ENCODE measurements around the gene HOXB8. TPM values are rescaled to one million over a fixed set of nuclear protein-coding genes. Genes with fewer than 3 reads are reported as not detected.

HOXB8 gene
- total RNA-seq, 4 donors from 2014 or later: 1.8 to 21.3 (median 8.9) TPM

DNA sequence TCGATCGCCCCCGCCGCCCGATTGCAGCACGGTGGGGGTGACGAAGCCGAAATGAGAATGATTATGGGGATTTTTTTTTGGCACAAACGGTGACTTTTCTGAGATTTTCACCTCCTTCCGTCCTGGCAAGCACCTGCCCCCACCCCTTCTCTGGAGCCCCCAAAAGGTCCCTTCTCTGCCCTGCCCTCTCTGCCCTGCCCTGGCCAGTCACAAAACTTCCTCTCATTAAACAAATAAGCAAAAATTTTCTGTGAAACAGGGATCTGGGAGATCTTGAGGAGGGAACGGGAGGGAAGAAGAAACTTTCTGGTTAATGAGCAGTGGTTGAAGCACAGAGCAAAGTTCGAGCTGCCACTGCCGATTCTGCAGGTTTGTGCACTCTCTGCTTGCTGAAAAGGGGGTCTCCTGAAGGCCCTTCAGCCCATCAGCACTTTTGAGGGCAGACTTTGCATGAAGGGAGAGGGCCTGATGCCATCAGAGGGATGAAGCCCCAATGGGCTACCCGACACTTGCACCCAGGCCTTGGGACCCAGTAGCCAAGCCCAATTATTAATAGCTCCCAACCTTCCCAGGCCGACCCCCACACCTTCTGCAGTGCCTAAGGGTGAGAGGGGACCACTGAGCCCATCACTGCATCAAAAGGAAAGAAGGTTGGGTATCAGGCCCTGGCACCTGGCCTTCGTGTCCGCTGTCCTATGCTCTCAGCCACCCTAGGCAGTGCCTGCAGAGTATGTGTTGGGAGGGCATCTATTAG is 1.0 kb upstream of the HOXB8 start:
- in situ Hi-C loops (cut with MboI; ENCODE audit: low pct_ligation_motif_present in 1 of 4, low pct_unique_long_range_greater_than_20kb in 1 of 4, low sequenced_read_pairs in 3 of 4): no loop called here
- intact Hi-C loops (cut with DNase I; ENCODE audit: low total_unique reads): loop anchor here (5.0 kb wide), 1 partner anchor 279 kb away; no protein-coding TSS in a partner anchor
- Histone ChIP-seq H3K4me3 (no peak overlapping the region), H3K9me3 (no peaks in the 10 kb centered on the region), H3K27ac (peak overlapping the region in 2 of 4 donors; percentile 26 to 91), H3K4me1 (peaks cover 0 to 85% (median 63%) of the 10 kb centered on the region in 4 donors), H3K36me3 (no peaks in the 10 kb centered on the region), H3K27me3 (peaks cover 100% of the 10 kb centered on the region)
- TF ChIP-seq CTCF (IDR thresholded peaks at IDR 0.05) (no peak), POLR2AphosphoS5 (IDR thresholded peaks at IDR 0.05) (no peak), EP300 (IDR thresholded peaks at IDR 0.05; ENCODE audit: low read depth) (no peak), POLR2A (IDR thresholded peaks at IDR 0.05) (no peak)
- 6 to 31% methylated on average over 3 to 16 of the region's 17 CpGs for WGBS, 2 donors (ENCODE audit: low coverage in 1 of 2)
- no peak for DNase-seq

DNA sequence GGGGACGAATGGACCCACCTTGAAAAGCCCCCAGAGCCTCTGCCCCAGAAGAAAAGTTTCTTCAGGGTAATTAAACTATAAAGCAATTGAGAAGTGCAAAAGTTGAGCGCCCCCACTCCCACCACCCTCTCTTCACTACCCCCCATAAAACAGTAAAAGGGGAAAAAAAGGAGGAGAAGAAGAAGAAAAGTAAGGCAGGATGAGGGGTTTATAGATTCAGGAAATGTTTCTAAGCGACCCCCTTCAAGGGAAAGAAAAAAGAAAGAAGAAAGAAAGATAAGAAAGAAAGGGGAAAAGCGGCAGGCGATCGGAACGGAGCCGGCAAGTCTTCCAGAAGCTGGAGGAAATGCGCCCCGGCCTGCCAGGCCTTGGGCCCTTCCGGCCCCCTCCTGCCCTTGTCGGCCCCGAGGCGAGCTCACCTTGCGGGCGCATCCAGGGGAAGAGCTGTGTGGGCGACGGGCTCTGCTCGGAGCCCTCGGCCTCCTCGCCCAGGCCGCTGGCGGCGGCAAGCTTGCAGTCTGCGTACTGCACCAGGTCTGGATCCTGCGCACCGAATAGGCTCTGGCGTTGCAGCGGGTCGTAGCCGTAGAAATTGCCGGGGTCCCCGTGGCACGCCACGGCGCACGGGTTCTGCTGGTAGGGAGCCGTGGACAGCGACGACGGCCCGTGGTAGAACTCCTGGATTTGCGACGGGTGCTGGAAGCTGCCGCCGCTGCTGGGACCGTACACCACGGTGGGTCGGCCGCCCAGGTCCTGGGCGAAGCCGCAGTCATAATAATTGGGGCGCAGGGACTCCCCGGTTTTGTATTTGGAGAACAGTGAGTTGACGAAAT is 1.0 kb downstream of the HOXB8 start:
- WGBS, 2 donors (ENCODE audit: low coverage in 1 of 2): 6 to 14% methylated on average over 3 to 55 of the region's 55 CpGs
- DNase-seq: no peak
- Histone ChIP-seq H3K27me3 (peaks cover 81% of the 10 kb centered on the region), H3K9me3 (no peaks in the 10 kb centered on the region), H3K36me3 (no peaks in the 10 kb centered on the region), H3K27ac (peak overlapping the region; percentile 90 to 94 (median 92)), H3K4me1 (peaks cover 0 to 75% (median 62%) of the 10 kb centered on the region in 4 donors), H3K4me3 (peak overlapping the region in 3 of 4 donors; percentile 62 to 75 (median 70))
- intact Hi-C loops (cut with DNase I; ENCODE audit: low total_unique reads) (no loop called here), in situ Hi-C loops (cut with MboI; ENCODE audit: low pct_ligation_motif_present in 1 of 4, low pct_unique_long_range_greater_than_20kb in 1 of 4, low sequenced_read_pairs in 3 of 4) (no loop called here)
- TF ChIP-seq EP300 (IDR thresholded peaks at IDR 0.05; ENCODE audit: low read depth) (no peak), CTCF (IDR thresholded peaks at IDR 0.05) (no peak), POLR2AphosphoS5 (IDR thresholded peaks at IDR 0.05) (peak in 1 of 3 donors; percentile 26)

GRCh38 chr17:48612854-48613691 is 2.0 kb downstream of the HOXB8 start:
- Histone ChIP-seq H3K4me1 (peaks cover 0 to 72% (median 53%) of the 10 kb centered on the region in 4 donors), H3K4me3 (peak overlapping the region in 3 of 4 donors; percentile 62 to 75 (median 70)), H3K9me3 (no peaks in the 10 kb centered on the region), H3K27ac (peak overlapping the region; percentile 90 to 94 (median 92)), H3K27me3 (peaks cover 70% of the 10 kb centered on the region), H3K36me3 (no peaks in the 10 kb centered on the region)
- WGBS, 2 donors (ENCODE audit: low coverage in 1 of 2): 4 to 17% methylated on average over 1 to 67 of the region's 67 CpGs
- peak; percentile 49 for DNase-seq
- in situ Hi-C loops (cut with MboI; ENCODE audit: low pct_ligation_motif_present in 1 of 4, low pct_unique_long_range_greater_than_20kb in 1 of 4, low sequenced_read_pairs in 3 of 4) (no loop called here), intact Hi-C loops (cut with DNase I; ENCODE audit: low total_unique reads) (no loop called here)
- TF ChIP-seq CTCF (IDR thresholded peaks at IDR 0.05) (peak in 3 of 5 experiments; percentile 21 to 29 (median 29)), POLR2AphosphoS5 (IDR thresholded peaks at IDR 0.05) (no peak)
